Small intestine (tissue), 7 donors: ENCODE measurements around the gene AMZ1. TPM values are rescaled to one million over a fixed set of nuclear protein-coding genes. Genes with fewer than 3 reads are reported as not detected.
"Not testable (repeated sequence)": the region's sequence is repeated elsewhere in the genome, so short reads cannot be mapped to it uniquely, and the experiment has no call there.

Experiments used
- DNase-seq, 2 donors: peaks; one replicate each; pipeline versions ENCODE4 v3.0.0 to v3.0.0-alpha.2; 2013
- FAIRE-seq: peaks from 2 replicates; lab custom pipeline; 2012; peaks lifted over from hg19 to GRCh38; lab: Jason Lieb, UNC
- H3K27ac ChIP-seq, 3 donors: one replicate each; pipeline ENCODE4 v1.5.1; 2013; ENCODE audit warnings: low read length in 2 of 3, mild to moderate bottlenecking in 2 of 3, control low read depth in 1 of 3, inconsistent platforms in 1 of 3, low read depth in 1 of 3, moderate library complexity in 1 of 3
- H3K27me3 ChIP-seq, 3 donors: one replicate each; pipeline ENCODE4 v1.6.1; 2013; ENCODE audit warnings: low read length in 3 of 3, inconsistent platforms in 1 of 3; ENCODE audit not compliant: control insufficient read depth in 3 of 3, insufficient read depth in 3 of 3
- H3K36me3 ChIP-seq, 3 donors: one replicate each; pipeline ENCODE4 v1.6.1; 2013; ENCODE audit warnings: low read length in 3 of 3, inconsistent platforms in 1 of 3, low read depth in 1 of 3, mild to moderate bottlenecking in 1 of 3, moderate library complexity in 1 of 3; ENCODE audit not compliant: control insufficient read depth in 3 of 3, insufficient read depth in 2 of 3
- H3K4me1 ChIP-seq, 3 donors: one replicate each; pipeline ENCODE4 v1.6.1; 2013; ENCODE audit warnings: low read length in 2 of 3, inconsistent platforms in 1 of 3, low read depth in 1 of 3, mild to moderate bottlenecking in 1 of 3, moderate library complexity in 1 of 3; ENCODE audit not compliant: control insufficient read depth in 3 of 3, insufficient read depth in 2 of 3
- H3K4me3 ChIP-seq, 3 donors: one replicate each; pipeline ENCODE4 v1.5.1; 2013; ENCODE audit warnings: low read length in 3 of 3, control low read depth in 1 of 3, inconsistent platforms in 1 of 3, low read depth in 1 of 3, mild to moderate bottlenecking in 1 of 3, moderate library complexity in 1 of 3
- H3K9me3 ChIP-seq, 2 donors: one replicate each; pipeline ENCODE4 v1.6.1; 2013; ENCODE audit warnings: low read depth in 1 of 2, low read length in 1 of 2; ENCODE audit not compliant: control insufficient read depth in 2 of 2, insufficient read depth in 1 of 2
- WGBS, 3 donors: extraction: QIAGEN DNeasy Blood & Tissue Kit; methylation state at CpG; one replicate each; pipeline ENCODE4 v1.1.7; 2013; 5-methylcytosine and 5-hydroxymethylcytosine counted together
- polyA plus RNA-seq, 4 donors: library from polyadenylated mRNA; stranded (reverse) in 3 of 4; unstranded in 1 of 4; fragments of 200-250 nt in 3 of 4; fragments of 120-200 nt in 1 of 4; gene quantifications; one replicate each; pipeline versions ENCODE4 v1.2.1 to v1.2.3, GENCODE V29; 2013
- donor health status: healthy with polysubstance abuse.
- donor health status: control.
- donor health status: control.
- donor health status: Bipolar disorder and iron deficiency.
- donor health status: healthy.

AMZ1 gene
- polyA plus RNA-seq, 4 donors, result 0.07 to 0.24 TPM; not detected in 2

- Histone ChIP-seq H3K27me3 (peaks cover 7 to 45% (median 18%) of the 10 kb centered on the region in 3 donors), H3K36me3 (peaks cover 0 to 2% (median 0%) of the 10 kb centered on the region in 3 donors), H3K4me1 (peaks cover 0 to 6% (median 5%) of the 10 kb centered on the region in 3 donors), H3K27ac (no peak overlapping the region), H3K9me3 (peaks cover 0 to 4% of the 10 kb centered on the region in 2 donors), H3K4me3 (peak overlapping the region in 1 of 3 donors; percentile 5)
- FAIRE-seq (no peak), DNase-seq (no peak)
- 19 to 37% (median 30%) methylated on average over 17 of the region's 17 CpGs for WGBS, 3 donors
Measured at GRCh38 chr7:2687338-2687869, 598 bp upstream of the AMZ1 start.

- Histone ChIP-seq H3K27ac (no peak overlapping the region), H3K4me1 (peaks cover 4 to 6% (median 5%) of the 10 kb centered on the region in 3 donors), H3K9me3 (no peaks in the 10 kb centered on the region), H3K4me3 (peak overlapping the region in 1 of 3 donors; percentile 5), H3K36me3 (peaks cover 0 to 2% (median 0%) of the 10 kb centered on the region in 3 donors), H3K27me3 (peaks cover 7 to 45% (median 18%) of the 10 kb centered on the region in 3 donors)
- WGBS, 3 donors, result 4 to 7% (median 4%) methylated on average over 38 to 62 of the region's 62 CpGs
- no peak for FAIRE-seq
- peak in 1 of 2 donors; percentile 35 for DNase-seq
Measured at GRCh38 chr7:2688409-2689342, 674 bp downstream of the AMZ1 start.

GRCh38 chr7:2689343-2689847, 1.4 kb downstream of the AMZ1 start:
- FAIRE-seq (no peak), DNase-seq (no peak)
- peaks cover 0 to under 1% (median 0%) of the 10 kb centered on the region in 3 donors for H3K36me3 ChIP-seq
- H3K4me3 ChIP-seq, result no peak overlapping the region
- no peak overlapping the region for H3K27ac ChIP-seq
- peaks cover 4 to 6% (median 5%) of the 10 kb centered on the region in 3 donors for H3K4me1 ChIP-seq
- H3K9me3 ChIP-seq, result no peaks in the 10 kb centered on the region
- peaks cover 7 to 45% (median 15%) of the 10 kb centered on the region in 3 donors for H3K27me3 ChIP-seq
- WGBS, 3 donors, result 59 to 61% (median 60%) methylated on average over 16 of the region's 16 CpGs

GRCh38 chr7:2689951-2690705, 2.1 kb downstream of the AMZ1 start:
- DNase-seq, result no peak
- H3K27ac ChIP-seq, result no peak overlapping the region
- H3K4me1 ChIP-seq, result peaks cover 4 to 6% (median 5%) of the 10 kb centered on the region in 3 donors
- 50 to 70% (median 51%) methylated on average over 23 of the region's 23 CpGs for WGBS, 3 donors
- FAIRE-seq, result no peak
- H3K4me3 ChIP-seq, result no peak overlapping the region
- no peaks in the 10 kb centered on the region for H3K9me3 ChIP-seq
- H3K27me3 ChIP-seq, result peaks cover 7 to 45% (median 14%) of the 10 kb centered on the region in 3 donors
- H3K36me3 ChIP-seq, result no peaks in the 10 kb centered on the region

GRCh38 chr7:2691011-2691707, 3.2 kb downstream of the AMZ1 start:
- Histone ChIP-seq H3K27ac (no peak overlapping the region), H3K27me3 (peaks cover 4 to 41% (median 14%) of the 10 kb centered on the region in 3 donors), H3K36me3 (no peaks in the 10 kb centered on the region), H3K4me1 (peaks cover 4 to 6% (median 5%) of the 10 kb centered on the region in 3 donors), H3K9me3 (no peaks in the 10 kb centered on the region), H3K4me3 (no peak overlapping the region)
- DNase-seq (no peak), FAIRE-seq (no peak)
- 35 to 77% (median 47%) methylated on average over 18 of the region's 18 CpGs for WGBS, 3 donors

GRCh38 chr7:2691932-2692439, 4.0 kb downstream of the AMZ1 start:
- not testable (repeated sequence) for H3K4me1 ChIP-seq, H3K36me3 ChIP-seq, FAIRE-seq, H3K27ac ChIP-seq, H3K4me3 ChIP-seq, H3K9me3 ChIP-seq
- peak in 1 of 2 donors; percentile 36 for DNase-seq
- peaks cover 4 to 32% (median 14%) of the 10 kb centered on the region in 3 donors for H3K27me3 ChIP-seq
- 43 to 77% (median 61%) methylated on average over 20 to 23 of the region's 23 CpGs for WGBS, 3 donors

- H3K4me3 ChIP-seq, result no peak overlapping the region
- no peak for FAIRE-seq
- H3K9me3 ChIP-seq, result no peaks in the 10 kb centered on the region
- peak in 1 of 2 donors; percentile 46 for DNase-seq
- peaks cover 4 to 28% (median 13%) of the 10 kb centered on the region in 3 donors for H3K27me3 ChIP-seq
- no peak overlapping the region for H3K27ac ChIP-seq
- 27 to 59% (median 42%) methylated on average over 14 of the region's 14 CpGs for WGBS, 3 donors
- H3K36me3 ChIP-seq, result no peaks in the 10 kb centered on the region
- H3K4me1 ChIP-seq, result peaks cover 4 to 6% (median 4%) of the 10 kb centered on the region in 3 donors
Measured at GRCh38 chr7:2692543-2692942, 4.5 kb downstream of the AMZ1 start.
